ENCODE data around the gene DAGLA. TPM values are rescaled to one million over a fixed set of nuclear protein-coding genes. Genes with fewer than 3 reads are reported as not detected.

DAGLA gene
- total RNA-seq, 1 donor from 2014 or later = 8.7 TPM

DNA sequence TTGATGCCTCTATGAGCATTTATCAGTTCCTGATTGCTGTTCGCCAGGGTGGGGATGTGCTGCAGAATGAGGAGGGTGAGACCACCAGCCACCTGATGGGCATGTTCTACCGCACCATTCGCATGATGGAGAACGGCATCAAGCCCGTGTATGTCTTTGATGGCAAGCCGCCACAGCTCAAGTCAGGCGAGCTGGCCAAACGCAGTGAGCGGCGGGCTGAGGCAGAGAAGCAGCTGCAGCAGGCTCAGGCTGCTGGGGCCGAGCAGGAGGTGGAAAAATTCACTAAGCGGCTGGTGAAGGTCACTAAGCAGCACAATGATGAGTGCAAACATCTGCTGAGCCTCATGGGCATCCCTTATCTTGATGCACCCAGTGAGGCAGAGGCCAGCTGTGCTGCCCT is 115.3 kb downstream of the DAGLA start:
- no peaks in the 10 kb centered on the region for H3K27me3 Mint-ChIP-seq
- TF ChIP-seq, protein P1, sequence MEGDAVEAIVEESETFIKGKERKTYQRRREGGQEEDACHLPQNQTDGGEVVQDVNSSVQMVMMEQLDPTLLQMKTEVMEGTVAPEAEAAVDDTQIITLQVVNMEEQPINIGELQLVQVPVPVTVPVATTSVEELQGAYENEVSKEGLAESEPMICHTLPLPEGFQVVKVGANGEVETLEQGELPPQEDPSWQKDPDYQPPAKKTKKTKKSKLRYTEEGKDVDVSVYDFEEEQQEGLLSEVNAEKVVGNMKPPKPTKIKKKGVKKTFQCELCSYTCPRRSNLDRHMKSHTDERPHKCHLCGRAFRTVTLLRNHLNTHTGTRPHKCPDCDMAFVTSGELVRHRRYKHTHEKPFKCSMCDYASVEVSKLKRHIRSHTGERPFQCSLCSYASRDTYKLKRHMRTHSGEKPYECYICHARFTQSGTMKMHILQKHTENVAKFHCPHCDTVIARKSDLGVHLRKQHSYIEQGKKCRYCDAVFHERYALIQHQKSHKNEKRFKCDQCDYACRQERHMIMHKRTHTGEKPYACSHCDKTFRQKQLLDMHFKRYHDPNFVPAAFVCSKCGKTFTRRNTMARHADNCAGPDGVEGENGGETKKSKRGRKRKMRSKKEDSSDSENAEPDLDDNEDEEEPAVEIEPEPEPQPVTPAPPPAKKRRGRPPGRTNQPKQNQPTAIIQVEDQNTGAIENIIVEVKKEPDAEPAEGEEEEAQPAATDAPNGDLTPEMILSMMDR (IDR thresholded peaks at IDR 0.05; ENCODE audit: unreplicated experiment) = no peak
- H3K4me1 Mint-ChIP-seq (ENCODE audit: low read depth) = peaks cover 13% of the 10 kb centered on the region
- H3K9me3 Mint-ChIP-seq (ENCODE audit: low read depth) = no peaks in the 10 kb centered on the region
- no peak overlapping the region for H3K27ac Mint-ChIP-seq
- peaks cover 8% of the 10 kb centered on the region for H3K36me3 Mint-ChIP-seq (ENCODE audit: insufficient read depth)
- no peak for DNase-seq (ENCODE audit: low spot score, unreplicated experiment)
- no peak overlapping the region for H3K4me3 Mint-ChIP-seq (ENCODE audit: low read depth)

DNA sequence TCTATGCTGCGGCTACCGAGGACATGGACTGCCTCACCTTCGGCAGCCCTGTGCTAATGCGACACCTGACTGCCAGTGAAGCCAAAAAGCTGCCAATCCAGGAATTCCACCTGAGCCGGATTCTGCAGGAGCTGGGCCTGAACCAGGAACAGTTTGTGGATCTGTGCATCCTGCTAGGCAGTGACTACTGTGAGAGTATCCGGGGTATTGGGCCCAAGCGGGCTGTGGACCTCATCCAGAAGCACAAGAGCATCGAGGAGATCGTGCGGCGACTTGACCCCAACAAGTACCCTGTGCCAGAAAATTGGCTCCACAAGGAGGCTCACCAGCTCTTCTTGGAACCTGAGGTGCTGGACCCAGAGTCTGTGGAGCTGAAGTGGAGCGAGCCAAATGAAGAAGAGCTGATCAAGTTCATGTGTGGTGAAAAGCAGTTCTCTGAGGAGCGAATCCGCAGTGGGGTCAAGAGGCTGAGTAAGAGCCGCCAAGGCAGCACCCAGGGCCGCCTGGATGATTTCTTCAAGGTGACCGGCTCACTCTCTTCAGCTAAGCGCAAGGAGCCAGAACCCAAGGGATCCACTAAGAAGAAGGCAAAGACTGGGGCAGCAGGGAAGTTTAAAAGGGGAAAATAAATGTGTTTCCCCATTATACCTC is 115.8 kb downstream of the DAGLA start:
- no peak for DNase-seq (ENCODE audit: low spot score, unreplicated experiment)
- Mint-ChIP-seq H3K27ac (no peak overlapping the region), H3K4me1 (ENCODE audit: low read depth) (peaks cover 13% of the 10 kb centered on the region), H3K27me3 (no peaks in the 10 kb centered on the region), H3K9me3 (ENCODE audit: low read depth) (no peaks in the 10 kb centered on the region), H3K4me3 (ENCODE audit: low read depth) (no peak overlapping the region), H3K36me3 (ENCODE audit: insufficient read depth) (peaks cover 10% of the 10 kb centered on the region)
- TF ChIP-seq, protein P1 (IDR thresholded peaks at IDR 0.05; ENCODE audit: unreplicated experiment) = no peak

Other genes with a start within 250 kb of the DAGLA start
- gene LRRC10B, start 171.6 kb upstream of the DAGLA start, total RNA-seq = 1.2 and 2.0 TPM in 2 replicates
- gene SYT7, start 99.3 kb upstream of the DAGLA start, total RNA-seq = 10.3 and 11.7 TPM in 2 replicates
- gene MYRF, start 72.2 kb downstream of the DAGLA start, total RNA-seq = 117 and 128 TPM in 2 replicates
- 175 and 185 TPM in 2 replicates for gene TMEM258, start 112.2 kb downstream of the DAGLA start, total RNA-seq
- 34.4 and 36.6 TPM in 2 replicates for gene FEN1, start 112.5 kb downstream of the DAGLA start, total RNA-seq
- 114 and 121 TPM in 2 replicates for gene FADS1, start 136.6 kb downstream of the DAGLA start, total RNA-seq
- gene FADS2, start 147.9 kb downstream of the DAGLA start, total RNA-seq = 399 and 402 TPM in 2 replicates
- 21.2 and 23.7 TPM in 2 replicates for gene FADS3, start 211.2 kb downstream of the DAGLA start, total RNA-seq
- gene RAB3IL1, start 237.2 kb downstream of the DAGLA start, total RNA-seq = 0.53 and 0.67 TPM in 2 replicates